IPS-18a (cell line): Measurements from ENCODE around the gene DPH3.

Source experiments
- H3K27ac ChIP-seq: one replicate; pipeline ENCODE4 v1.5.1; 2013; ENCODE audit warnings: low read length
- H3K27me3 ChIP-seq: one replicate; pipeline ENCODE4 v1.6.1; 2013; ENCODE audit warnings: mild to moderate bottlenecking, low read length; ENCODE audit not compliant: control insufficient read depth, insufficient read depth
- H3K36me3 ChIP-seq: one replicate; pipeline ENCODE4 v1.6.1; 2013; ENCODE audit warnings: low read depth, low read length; ENCODE audit not compliant: control insufficient read depth
- H3K4me1 ChIP-seq: one replicate; pipeline ENCODE4 v1.6.1; 2013; ENCODE audit warnings: low read depth, low read length; ENCODE audit not compliant: control insufficient read depth
- H3K4me3 ChIP-seq: one replicate; pipeline ENCODE4 v1.5.1; 2013; ENCODE audit warnings: low read length
- H3K9ac ChIP-seq: one replicate; pipeline ENCODE4 v1.6.1; 2013; ENCODE audit warnings: mild to moderate bottlenecking, low read length, moderate library complexity
- H3K9me3 ChIP-seq: one replicate; pipeline ENCODE4 v1.6.1; 2013; ENCODE audit warnings: low read depth, low read length; ENCODE audit not compliant: control insufficient read depth

Gene DPH3

DNA sequence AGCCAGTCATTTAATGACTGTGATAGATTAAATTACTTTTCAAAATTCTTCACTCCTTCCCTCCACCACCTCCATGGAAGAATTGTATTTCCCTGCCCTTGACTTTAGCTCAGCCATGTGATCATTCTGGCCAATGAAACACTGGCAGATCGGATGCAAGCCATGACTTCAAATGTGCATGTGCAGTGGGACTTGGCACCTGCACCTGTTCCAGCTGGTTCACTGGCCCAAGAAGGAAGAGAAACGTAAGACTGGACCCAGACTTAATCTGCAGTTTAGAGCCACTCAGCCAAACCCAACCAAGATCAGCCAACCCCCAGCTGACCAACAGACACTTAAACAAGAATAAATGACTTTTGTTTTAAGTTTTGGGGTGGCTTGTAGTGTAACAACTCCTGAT lies 11.8 kb downstream of the DPH3 start:
- no peaks in the 10 kb centered on the region for H3K36me3 ChIP-seq

GRCh38 chr3:16252243-16252978 lies 12.3 kb downstream of the DPH3 start:
- Histone ChIP-seq H3K9me3 (no peaks in the 10 kb centered on the region), H3K9ac (no peak overlapping the region), H3K4me3 (no peak overlapping the region), H3K27me3 (no peaks in the 10 kb centered on the region), H3K36me3 (no peaks in the 10 kb centered on the region), H3K27ac (no peak overlapping the region), H3K4me1 (no peaks in the 10 kb centered on the region)

More for the DNA sequence above, 11.8 kb downstream of the DPH3 start:
- H3K4me1 ChIP-seq = no peaks in the 10 kb centered on the region
- no peak overlapping the region for H3K9ac ChIP-seq
- no peak overlapping the region for H3K4me3 ChIP-seq
- H3K27me3 ChIP-seq = no peaks in the 10 kb centered on the region
- no peak overlapping the region for H3K27ac ChIP-seq
- H3K9me3 ChIP-seq = no peaks in the 10 kb centered on the region

- Histone ChIP-seq H3K4me1 (no peaks in the 10 kb centered on the region), H3K4me3 (no peak overlapping the region), H3K36me3 (no peaks in the 10 kb centered on the region), H3K27me3 (no peaks in the 10 kb centered on the region), H3K9ac (no peak overlapping the region), H3K27ac (no peak overlapping the region), H3K9me3 (no peaks in the 10 kb centered on the region)
Measured at GRCh38 chr3:16251316-16252085, 13.2 kb downstream of the DPH3 start.

GRCh38 chr3:16249886-16250285 lies 14.9 kb downstream of the DPH3 start:
- no peaks in the 10 kb centered on the region for H3K9me3 ChIP-seq
- no peak overlapping the region for H3K4me3 ChIP-seq
- H3K36me3 ChIP-seq = no peaks in the 10 kb centered on the region
- H3K4me1 ChIP-seq = no peaks in the 10 kb centered on the region
- no peak overlapping the region for H3K9ac ChIP-seq
- H3K27ac ChIP-seq = no peak overlapping the region
- no peaks in the 10 kb centered on the region for H3K27me3 ChIP-seq

DNA sequence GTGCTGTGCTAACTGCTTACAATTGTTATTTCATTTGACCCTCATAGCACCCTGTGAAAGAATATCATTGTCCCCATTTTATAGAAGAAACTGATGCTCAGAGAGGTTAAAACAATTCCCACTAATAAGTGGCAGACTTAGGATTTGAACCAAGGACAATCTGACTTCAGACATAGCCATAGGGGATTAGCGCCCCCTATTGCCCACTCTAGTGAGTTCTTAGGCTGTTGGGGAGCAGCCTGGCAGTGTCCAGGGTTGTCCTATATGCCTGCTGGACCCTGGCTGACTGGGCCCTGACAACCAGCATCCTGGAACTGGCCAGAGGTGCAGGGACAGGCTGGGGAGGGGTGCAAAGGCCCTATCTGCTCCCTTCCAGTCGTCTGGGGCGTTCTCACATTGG lies 15.4 kb downstream of the DPH3 start:
- no peaks in the 10 kb centered on the region for H3K9me3 ChIP-seq
- no peaks in the 10 kb centered on the region for H3K4me1 ChIP-seq
- no peaks in the 10 kb centered on the region for H3K27me3 ChIP-seq
- no peak overlapping the region for H3K4me3 ChIP-seq
- H3K36me3 ChIP-seq = no peaks in the 10 kb centered on the region
- no peak overlapping the region for H3K9ac ChIP-seq
- H3K27ac ChIP-seq = no peak overlapping the region

DNA sequence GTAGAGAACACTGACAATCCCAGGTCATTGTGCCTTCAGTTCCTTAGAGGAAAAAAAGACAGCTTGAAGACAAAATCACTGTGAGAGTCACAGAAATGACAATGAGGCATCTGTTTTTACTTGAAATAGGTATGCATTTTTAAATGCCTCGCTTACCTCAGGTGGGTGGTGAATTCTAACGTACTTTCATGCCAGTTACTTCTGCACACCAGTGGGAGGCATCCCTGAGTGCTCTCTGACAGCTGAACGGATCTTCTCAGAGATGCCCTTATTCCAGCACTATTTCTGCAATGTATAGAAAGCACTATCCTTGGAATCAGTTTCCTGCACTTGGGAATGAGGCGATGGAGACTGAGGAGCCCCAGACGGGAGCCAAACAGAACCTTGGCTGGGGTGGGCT lies 16.2 kb downstream of the DPH3 start:
- Histone ChIP-seq H3K9me3 (no peaks in the 10 kb centered on the region), H3K36me3 (no peaks in the 10 kb centered on the region), H3K4me1 (no peaks in the 10 kb centered on the region), H3K27ac (no peak overlapping the region), H3K27me3 (no peaks in the 10 kb centered on the region), H3K4me3 (no peak overlapping the region), H3K9ac (no peak overlapping the region)

GRCh38 chr3:16247282-16248061 lies 17.3 kb downstream of the DPH3 start:
- no peaks in the 10 kb centered on the region for H3K4me1 ChIP-seq
- H3K9ac ChIP-seq = no peak overlapping the region

GRCh38 chr3:16245609-16246008 lies 19.1 kb downstream of the DPH3 start:
- H3K9me3 ChIP-seq = no peaks in the 10 kb centered on the region
- H3K27me3 ChIP-seq = no peaks in the 10 kb centered on the region
- H3K27ac ChIP-seq = no peak overlapping the region
- H3K4me1 ChIP-seq = no peaks in the 10 kb centered on the region
- no peak overlapping the region for H3K9ac ChIP-seq
- no peak overlapping the region for H3K4me3 ChIP-seq
- H3K36me3 ChIP-seq = no peaks in the 10 kb centered on the region

More at GRCh38 chr3:16247282-16248061, 17.3 kb downstream of the DPH3 start:
- no peak overlapping the region for H3K27ac ChIP-seq
- H3K9me3 ChIP-seq = no peaks in the 10 kb centered on the region
- no peak overlapping the region for H3K4me3 ChIP-seq
- H3K36me3 ChIP-seq = no peaks in the 10 kb centered on the region
- H3K27me3 ChIP-seq = no peaks in the 10 kb centered on the region

DNA sequence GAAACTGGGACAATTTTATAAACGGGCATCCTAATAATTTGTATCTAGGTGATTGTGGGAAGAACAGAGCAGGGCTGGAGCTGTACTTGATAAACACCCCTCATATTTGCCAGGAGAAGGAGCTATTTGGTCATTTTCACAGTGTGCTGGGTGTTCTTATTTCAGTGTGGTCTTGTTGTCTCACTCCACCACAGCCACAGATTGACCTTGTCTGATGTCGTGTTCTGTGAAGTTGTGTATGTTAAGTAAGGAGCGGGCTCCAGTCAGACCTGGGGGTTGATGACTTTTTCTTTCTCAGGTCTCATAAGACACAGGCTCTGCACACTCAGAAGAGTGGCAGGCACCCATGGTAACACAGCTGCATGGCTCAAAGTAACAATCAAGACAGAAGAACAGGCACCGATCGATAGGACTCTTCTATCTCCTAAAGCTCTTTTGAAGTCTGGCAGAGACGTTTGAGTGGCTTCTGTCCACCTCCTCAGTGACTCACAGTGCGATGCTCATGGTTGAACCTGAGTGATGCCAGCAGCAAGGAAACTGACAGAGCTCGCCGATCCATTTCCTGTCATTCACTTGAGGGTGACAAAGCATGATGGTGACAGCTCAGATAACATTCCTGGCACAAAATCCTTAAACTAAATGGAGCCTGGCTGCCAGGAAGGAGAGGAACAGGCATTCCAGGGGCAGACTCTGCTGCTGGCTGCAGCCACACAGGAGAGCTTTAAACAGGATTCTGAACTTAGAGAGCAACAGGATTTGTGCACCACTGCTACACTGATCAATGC lies 20.8 kb downstream of the DPH3 start:
- Histone ChIP-seq H3K4me1 (no peaks in the 10 kb centered on the region), H3K27me3 (no peaks in the 10 kb centered on the region), H3K27ac (no peak overlapping the region), H3K4me3 (no peak overlapping the region), H3K9ac (no peak overlapping the region), H3K9me3 (no peaks in the 10 kb centered on the region), H3K36me3 (no peaks in the 10 kb centered on the region)

DNA sequence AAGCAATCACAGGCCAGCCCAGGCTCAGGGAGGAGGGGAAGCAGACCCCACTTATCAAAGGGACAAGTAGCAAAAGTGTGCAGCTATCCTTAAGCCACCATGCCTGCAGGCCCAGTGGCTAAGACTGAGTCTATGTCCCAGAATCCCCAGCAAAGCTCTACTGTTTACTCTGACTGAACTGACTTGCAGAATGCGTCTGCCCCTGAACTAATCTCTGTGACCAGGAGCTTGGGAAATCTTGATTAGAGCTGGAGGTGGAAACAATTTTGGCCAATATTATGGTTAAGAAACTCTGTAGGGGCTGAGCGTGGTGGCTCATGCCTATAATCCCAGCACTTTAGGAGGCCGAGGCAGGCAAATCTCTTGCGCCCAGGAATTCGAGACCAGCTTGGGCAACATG lies 22.6 kb downstream of the DPH3 start:
- H3K36me3 ChIP-seq = no peaks in the 10 kb centered on the region
- no peak overlapping the region for H3K4me3 ChIP-seq
- H3K9me3 ChIP-seq = no peaks in the 10 kb centered on the region
- no peaks in the 10 kb centered on the region for H3K27me3 ChIP-seq
- H3K9ac ChIP-seq = no peak overlapping the region
- H3K27ac ChIP-seq = no peak overlapping the region
- no peaks in the 10 kb centered on the region for H3K4me1 ChIP-seq

DNA sequence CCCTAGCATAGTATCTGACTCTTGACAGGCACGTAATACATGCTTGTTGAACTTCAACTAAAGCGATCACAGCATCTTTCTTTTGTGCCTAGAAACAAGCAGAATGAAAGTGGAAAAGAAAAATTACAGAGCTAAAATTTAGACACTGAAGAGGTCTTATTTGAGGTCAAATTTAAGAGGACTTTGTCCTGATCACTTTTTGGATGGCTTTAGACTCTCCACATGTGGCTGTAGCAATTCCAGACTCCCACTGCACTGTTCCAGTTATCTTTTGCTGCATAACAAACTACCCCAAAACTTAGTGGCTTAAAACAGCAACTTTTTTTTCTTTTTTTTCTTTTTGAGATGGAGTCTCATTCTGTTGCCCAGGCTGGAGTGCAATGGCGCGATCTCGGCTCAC lies 23.5 kb downstream of the DPH3 start:
- Histone ChIP-seq H3K27ac (no peak overlapping the region), H3K9me3 (no peaks in the 10 kb centered on the region), H3K36me3 (no peaks in the 10 kb centered on the region), H3K4me1 (no peaks in the 10 kb centered on the region), H3K4me3 (no peak overlapping the region), H3K27me3 (no peaks in the 10 kb centered on the region), H3K9ac (no peak overlapping the region)
